Renal cortical epithelial cell (primary cell): ENCODE results near the gene ME3. TPM values are rescaled to one million over a fixed set of nuclear protein-coding genes. Genes with fewer than 3 reads are reported as not detected.

ENCODE experiments used
- DNase-seq: peaks from one replicate; pipeline ENCODE4 v3.0.0-alpha.2; 2011; ENCODE audit warnings: low read depth
- total RNA-seq: library from RNA; depleted of rRNA; stranded (reverse); fragments of >200 nt; gene quantifications from 2 replicates; pipeline ENCODE4 v1.2.3, GENCODE V29; 2014

Gene ME3
- total RNA-seq = 28.8 and 33.0 TPM in 2 replicates

DNA sequence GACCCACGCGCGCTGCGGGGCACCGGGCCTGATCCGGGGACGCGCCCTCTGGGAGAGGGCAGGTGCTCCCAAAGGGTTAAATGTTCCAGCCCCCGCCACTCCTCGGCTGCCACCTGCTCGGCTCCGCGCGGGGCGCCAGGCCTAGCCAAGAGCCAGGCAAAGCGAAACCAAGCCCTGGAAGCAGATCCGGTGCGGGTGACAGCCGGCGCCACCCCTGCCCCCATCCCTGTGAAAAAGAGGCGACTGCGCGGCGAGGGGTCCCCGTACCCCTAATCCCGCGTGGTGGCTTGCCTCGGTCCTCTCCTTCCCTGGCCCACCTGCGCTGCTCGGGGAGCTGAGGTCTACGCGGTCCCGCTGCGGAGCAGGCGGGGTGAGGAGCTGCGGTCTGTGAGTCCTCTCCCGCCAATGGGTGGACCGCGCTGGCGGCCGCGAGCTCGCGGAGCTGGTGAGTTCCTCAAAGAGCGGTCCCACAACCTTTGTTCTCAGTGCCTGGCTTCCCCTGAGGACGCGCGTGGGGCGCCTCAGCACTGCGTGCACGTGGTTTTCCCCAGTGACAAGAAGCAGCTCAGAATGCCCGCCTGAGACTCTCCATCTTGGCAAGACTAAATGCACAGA is at the start of gene ME3:
Gene ME3 (minus strand): TSS at position 610 of the 615 bp plus-strand sequence.
- no peak for DNase-seq

DNA sequence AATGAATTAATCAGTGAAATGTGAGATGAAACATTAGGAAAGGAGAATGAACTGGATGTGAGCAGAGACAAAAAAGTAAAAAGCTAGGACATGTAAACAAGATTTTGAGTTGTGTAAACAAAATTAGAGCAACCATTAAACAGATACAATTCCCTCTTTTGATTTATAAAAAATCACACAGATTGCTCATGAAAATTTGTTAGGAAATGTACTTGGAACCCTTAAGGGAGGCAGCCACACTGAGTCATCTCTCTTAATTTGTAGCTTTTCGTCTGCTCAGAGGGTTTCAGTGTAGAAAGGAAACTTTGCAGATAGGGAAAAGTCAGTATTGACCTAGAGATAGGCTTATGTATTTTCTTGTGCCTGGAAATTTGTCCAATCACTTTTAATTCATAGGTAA is 49.6 kb upstream of the ME3 start:
- peak; percentile 75 for DNase-seq

DNA sequence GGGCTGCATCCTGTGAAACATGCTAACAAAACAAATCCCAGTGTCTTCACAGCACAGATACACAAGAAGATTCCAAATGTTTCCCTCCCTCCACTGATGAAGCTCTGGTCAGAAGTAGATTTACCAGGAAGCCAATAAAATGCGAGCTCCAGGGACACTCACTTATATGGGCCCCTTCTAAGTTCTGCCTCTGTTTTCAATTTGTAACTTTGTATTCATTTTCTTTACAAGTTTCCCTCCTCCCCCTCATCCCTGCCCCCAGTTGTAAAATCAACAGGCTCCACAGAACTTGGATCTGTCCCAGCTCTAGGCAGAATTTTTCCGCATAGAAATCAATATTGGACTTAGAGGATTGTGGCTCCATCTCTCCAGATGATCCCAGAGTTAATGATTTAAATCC is 48.1 kb upstream of the ME3 start:
- DNase-seq = no peak

DNA sequence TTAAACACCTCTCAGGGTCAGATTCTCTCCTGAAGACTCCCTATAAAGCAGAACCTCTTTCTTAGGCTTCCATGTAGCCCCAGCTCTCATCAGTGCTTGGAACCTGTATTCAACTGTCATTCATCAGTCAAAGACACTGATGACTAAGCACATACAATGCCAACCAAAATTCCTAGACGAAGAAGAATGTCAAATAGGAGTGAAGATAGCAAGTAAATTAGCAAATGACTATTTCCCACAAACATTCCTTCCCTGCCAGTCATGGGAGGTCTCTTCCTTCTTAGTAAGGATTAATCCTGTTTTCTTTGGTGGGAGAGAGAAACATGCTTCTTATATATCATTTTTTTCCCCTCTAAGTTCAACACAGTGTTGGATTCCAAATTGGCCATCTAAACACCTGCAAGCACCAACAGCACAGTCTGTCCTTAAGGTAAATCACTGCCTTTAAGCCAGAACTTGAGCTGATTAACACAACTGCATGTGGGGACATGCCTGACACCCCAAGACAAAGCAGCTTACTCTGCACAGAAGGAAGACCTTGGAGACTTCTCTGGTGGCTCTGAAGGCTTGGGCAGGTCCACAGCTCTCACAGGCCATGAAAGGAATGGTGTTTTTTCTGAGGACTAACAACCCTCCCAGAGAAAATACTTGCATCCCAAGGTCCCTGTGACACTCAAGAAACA is 47.5 kb upstream of the ME3 start:
- peak; percentile 98 for DNase-seq

DNA sequence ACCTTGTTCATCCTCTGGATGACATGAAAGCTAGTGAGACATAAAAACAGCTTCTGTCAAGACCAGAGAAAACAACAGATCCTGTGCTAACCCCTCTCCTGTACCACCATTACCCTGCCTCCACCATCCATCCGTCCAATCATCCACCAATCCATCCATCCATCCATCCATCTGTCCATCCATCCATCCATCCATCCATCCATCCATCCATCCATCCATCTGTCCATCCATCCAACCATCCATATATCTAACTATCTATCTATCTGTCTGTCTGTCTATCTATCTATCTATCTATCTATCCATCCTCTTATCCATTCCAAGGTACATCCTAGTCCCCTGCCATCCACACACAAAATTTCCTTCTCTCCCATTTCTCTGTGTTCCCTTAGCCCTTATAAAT is 46.6 kb upstream of the ME3 start:
- DNase-seq = no peak

DNA sequence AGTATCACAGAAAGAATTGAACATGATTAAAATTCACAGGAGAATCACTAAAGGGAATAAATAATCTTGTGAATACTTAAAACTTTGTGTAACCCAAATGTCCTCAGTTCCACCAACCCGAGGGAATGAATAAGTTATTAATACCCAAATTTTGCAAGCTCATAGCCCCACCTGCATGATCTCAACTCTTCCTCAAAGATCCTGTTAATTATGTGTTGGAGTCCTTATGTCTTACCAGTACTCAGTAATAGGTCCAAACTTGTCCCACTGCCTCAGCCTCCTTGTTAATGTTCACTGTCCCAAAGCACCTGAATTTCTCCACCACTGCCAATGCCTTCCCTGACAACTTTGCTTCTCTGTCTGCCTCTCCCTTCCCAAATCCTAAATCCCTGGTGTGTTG is 46.1 kb upstream of the ME3 start:
- DNase-seq = no peak

DNA sequence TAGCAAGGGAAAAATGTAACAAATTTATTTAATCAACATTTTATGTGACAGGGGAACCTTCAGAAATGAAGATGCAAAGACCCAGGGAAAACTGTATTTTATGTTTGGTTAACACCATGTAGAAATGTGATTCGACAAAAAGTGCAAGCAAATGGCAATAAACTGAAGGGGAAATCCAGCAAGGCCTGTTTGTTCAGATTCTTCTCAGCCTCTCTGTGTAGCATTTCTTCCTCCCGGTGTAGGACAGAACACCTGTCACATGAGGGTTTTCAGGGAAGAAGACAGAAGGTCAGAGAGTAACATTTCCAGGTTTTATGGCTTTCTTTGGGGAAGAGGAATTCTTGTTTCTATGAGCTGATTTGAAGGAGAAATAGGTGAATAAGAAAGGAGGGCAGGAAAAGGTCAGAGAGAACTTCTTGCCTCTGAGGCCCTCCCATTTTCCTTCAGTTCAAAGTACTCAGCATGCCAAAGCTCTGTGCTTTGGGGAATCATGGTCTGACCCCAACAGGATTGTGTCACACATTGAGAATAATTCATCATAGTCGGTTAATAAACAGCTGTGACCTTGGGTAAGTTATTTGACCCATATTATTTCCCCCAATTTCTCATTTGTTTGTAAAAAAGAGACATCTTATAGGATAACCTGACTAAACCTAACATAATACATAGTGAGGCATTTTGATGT is 45.5 kb upstream of the ME3 start:
- DNase-seq = peak; percentile 58

DNA sequence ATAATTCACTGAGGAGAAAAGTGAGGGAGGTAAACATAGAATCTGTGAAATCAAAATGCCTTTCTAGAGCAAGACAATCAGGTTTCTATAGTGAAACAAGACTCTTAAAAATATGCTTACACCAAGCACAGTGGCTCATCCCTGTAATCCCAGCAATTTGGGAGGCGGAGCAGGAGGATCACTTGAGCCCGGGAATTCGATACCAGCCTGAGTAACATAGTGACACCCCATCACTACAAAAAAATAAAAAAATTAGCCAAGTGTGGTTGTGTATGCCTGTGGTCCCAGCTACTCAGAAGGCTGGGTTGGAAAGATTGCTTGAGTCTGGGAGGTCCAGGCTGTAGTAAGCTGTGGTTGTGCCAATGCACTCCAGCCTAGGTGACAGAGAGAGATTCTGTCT is 43.2 kb upstream of the ME3 start:
- no peak for DNase-seq

DNA sequence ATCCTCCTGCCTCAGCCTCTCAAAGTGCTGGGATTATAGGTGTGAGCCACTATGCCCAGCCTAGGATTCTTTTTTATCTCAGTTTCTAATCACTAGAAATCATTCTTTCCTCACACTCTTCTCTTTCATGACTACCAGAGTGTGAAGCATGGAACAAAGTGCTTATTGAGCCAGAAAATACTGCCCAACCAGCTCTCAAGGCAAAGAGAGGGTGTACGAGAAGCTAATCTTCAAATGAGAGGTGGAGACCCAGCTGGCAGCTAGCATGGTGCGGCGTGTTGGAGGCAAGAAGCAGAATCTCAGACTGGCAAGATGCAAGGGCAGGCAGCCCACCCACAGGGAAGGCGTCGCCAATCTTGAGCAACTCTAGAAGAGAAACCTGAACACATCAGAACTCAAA is 41.1 kb upstream of the ME3 start:
- no peak for DNase-seq

DNA sequence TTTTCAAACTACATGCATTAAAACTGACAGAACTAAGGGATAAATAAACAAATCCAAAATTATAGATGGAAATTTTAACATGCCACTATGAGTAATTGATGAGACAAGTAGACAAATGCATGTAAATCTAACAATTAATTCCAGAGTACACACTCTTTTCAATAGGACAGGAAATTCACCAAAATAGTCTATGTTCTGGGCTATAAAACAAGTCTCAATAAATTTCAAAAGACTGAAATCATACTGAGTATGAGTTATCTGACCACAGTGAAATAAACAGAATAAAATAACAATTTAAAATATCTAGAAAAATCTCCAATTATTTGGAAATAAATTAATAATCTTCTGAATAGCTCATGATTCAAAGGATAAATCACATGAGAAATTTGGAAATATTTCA is 38.5 kb upstream of the ME3 start:
- DNase-seq = no peak

DNA sequence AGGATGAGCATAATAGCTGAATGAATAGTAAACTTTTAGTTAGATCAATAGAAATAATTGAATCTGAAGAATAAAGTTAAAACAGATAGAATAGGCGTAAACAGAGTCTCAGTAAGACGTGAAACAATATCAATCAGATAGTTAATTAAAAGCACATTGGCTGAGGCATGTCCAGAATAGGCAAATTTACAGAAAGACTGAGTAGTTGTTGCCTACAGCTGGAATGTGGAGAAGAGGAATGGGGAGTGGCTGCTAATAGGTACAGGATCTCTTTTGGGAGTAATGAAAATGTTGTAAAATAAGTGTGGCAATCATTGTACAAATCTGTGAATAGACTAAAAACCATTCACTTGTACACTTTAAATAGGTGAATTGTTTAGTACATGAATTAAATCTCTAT is 36.3 kb upstream of the ME3 start:
- DNase-seq = no peak

DNA sequence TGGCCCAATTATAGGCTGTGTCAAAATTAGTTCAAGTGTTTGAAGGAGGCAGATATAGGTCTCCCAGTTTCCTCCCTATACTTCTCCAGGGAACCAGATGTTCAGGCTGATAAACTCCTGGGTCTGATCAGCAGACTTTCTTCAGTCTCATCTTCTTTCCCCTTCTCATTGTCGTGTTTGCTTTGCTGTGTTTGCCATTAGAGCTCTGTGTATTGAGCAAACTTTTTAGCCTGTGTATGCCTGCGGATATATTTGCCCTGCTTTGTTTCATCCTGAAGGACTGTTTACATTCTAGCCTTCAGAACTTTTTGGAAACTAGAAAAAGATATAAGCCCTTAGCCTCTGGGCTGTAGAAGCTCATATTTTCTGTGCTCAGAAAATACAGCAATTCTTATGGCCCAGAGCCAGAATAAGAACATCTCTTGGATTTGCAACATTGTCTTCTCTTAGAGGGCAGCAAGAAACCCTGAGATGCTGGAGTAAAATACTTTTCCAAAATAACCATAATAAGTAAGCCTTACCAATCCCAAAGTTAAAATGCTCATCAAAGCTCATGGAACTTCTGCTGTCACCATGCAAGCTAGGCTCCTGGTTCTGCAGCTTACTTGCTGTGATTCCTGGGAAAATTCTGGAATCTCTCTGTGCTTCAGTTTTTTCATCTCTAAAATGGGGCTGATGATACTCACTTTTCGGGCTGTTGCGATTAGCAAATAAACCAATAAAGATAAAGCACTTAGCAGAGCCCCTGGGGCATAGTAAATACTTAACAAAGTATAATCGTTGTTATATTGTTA is 34.1 kb upstream of the ME3 start:
- no peak for DNase-seq

DNA sequence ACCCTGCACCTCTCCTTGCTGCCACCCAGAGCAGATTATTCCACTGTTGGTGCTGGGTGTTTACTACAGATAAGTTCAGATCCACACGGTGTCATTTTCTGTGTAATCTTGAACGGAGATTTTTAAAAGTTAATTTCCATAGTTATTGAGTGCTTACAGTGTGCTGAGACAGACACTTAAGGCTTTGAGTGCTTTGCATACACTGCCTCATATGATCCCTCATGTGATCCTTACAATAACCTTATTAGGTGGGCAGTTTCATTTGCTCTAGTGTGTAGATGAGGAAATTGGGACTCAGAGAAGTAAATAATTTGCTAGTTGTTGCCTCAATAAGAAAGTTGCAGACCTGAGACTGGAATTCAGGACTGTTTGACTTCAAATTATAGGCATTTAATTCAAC is 32.3 kb upstream of the ME3 start:
- DNase-seq = no peak

DNA sequence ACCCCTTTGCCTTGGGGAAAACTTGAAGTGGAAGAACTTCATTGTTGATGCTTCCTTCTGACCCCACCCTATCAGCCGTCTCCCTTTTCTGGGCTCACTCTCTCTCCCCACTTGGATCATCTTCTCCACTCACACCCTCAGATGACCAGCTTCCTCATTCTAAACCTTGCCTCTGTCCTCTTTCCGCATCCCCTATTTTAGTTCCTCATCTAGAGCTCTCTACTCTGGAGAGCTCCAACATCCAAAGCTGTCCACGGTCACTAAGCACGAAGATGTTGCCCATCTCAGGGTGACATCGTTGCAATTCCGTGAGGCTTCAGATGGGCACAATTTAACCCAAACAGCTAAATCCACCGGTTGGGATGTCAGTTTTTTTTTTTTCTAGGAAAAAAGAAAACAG is 31.6 kb upstream of the ME3 start:
- no peak for DNase-seq

DNA sequence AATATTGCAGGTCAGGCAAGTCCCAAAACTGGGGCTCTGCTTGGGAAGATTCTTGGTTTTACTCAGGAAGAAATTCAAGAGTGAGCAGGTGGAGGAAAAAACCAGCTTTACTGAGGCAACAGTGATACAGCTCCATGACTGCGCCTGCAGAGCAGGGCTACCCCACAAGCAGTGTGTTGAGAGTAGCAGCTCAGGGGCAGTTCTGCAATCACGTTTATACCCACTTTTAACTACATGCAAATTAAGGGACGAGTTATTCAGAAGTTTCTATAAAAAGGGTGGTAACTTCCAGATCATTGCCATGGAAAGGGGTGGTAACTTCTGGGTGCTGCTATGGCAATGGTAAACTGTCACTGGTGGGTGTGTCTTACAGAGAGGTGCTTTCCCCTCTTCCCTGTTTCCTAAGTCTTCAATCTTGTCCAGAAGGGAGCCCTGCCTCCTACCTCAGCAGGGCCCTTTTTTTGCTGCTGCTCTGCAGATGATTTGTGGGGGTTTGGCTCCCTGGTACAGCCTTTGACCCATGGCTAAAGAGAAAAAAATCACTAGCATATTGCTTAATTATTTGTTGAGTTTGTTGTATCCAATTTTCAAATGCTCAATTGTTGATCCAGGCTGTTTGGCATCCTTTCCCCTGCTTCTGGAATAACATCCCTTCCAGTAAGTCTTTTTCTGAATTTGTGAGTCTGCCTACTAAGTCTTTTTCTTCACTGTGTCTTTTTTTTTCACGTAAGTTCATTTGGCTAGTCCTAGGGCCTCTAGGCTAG is 30.0 kb upstream of the ME3 start:
- DNase-seq = no peak

DNA sequence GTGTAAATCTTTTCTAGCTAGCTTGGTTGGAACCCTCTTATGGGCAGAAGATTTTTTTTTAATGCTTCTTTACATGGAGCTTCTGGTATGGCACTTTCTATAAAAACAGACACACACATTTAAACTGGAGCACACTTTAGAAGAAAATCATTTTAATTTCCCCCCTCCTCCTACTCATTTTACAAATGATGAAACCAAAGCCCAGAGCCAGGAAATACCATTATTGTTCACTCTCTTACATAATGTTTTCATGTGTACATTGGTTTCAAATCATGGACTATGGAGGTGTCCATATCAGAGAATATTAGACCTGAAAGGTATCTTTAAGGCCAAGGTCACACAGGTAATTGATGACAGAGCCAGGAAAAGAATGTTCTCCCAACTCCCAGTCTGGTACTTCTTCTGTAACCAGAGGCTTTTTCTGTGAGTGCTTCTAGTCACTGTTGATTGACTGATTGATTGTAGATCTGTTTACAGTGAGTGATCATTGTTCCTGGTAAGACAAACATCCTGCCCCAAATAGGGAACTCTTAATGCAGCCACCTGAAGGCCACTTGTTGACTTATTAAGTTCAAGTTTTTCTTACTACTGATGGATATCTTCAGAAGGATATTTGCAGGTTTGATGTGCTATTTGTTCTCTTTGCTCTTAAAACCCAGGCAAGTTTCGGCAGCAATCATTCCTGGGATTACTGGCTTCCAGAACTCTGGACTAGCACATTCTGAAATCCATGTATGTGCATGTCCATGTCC is 26.8 kb upstream of the ME3 start:
- no peak for DNase-seq

DNA sequence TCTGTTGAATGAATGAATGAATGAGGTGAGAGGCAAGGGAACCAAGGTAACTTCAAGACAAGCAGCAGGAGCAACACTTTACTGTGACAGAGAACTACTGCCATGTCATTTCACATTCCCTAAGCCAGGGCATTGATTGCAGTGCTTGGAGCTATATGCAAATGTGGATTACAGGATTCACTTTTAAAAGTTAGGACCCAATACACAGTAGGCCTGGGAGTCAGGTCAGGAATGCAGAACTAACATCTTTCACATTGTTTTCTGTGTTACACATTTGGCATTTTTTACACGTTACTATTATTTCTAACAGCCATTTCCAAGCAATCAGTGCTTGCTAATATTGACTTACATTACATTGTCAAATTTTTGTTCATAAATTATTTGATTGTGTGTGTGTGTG is 26.2 kb upstream of the ME3 start:
- DNase-seq = peak; percentile 47

DNA sequence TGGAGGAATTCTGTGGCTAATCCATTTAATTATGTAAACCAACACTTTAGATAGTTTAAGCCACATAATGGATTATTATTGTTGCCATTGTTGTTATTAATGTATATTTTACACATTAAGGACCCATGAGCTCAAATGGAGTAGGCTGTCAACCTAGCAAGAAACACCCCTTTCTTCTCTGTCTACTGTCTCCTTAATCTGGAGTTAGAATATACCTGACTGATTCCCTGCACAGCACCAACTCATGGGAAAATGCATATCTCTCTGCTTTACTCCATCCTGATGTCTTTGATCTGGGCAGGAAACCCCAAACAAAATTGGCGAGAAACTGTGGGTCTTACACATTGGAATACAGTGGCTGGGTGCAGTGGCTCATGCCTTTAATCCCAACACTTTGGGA is 24.0 kb upstream of the ME3 start:
- no peak for DNase-seq

DNA sequence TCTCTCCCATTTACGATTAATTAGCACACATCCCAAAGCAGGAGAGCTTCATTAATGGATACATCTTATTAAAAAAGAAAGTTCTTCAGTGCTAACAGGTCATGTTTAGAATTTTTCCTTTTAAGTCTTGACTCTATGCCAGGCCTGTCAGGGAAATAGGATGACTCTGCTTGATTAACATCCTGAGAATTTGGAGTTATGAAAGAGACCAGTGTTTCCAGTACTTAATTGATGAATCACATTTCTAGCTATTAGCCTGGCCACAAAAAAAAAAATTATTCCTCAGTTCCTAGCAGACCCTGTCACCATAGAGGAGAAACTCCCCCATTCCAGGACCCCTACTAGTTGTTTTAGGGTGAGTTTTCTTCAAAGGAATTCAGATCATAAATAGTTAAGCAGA is 23.6 kb upstream of the ME3 start:
- peak; percentile 99 for DNase-seq

DNA sequence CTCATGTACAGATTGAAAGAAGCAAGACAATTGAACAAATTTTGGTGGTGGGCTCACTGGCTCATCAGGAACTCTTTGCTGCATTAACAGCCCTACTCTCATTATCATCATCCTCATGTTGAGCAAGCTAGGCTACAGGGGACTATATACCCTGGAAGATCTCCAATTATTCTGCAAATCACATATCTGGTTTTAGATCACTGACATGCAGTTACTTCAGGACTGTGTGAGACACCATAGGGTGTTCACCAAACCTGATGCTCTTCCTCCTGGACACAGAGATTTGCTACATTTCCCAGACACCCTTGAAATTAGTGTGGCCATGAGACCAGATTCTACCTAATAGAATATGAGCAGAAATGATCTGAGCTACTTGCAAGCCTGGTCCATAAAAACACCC is 23.0 kb upstream of the ME3 start:
- no peak for DNase-seq

DNA sequence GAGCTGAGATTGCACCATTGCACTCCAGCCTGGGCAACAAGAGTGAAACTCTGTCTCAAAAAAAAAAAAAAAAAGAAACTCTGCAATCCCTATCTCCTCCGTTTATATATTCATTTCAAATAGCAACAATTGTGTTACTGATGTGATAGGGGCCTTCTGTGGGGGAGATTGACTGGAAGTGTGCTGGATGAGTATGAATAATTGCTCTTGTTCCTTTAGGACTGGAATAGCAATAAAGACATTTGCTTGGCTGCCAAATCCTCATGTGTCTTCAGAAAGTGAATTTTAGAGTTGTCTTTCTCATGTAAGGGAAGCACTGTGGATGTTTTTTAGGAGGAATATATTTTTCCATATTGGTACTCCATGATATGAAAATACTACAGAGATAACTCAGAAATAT is 21.1 kb upstream of the ME3 start:
- no peak for DNase-seq
